ENCODE data around the gene SLC25A47.

Gene SLC25A47

DNA sequence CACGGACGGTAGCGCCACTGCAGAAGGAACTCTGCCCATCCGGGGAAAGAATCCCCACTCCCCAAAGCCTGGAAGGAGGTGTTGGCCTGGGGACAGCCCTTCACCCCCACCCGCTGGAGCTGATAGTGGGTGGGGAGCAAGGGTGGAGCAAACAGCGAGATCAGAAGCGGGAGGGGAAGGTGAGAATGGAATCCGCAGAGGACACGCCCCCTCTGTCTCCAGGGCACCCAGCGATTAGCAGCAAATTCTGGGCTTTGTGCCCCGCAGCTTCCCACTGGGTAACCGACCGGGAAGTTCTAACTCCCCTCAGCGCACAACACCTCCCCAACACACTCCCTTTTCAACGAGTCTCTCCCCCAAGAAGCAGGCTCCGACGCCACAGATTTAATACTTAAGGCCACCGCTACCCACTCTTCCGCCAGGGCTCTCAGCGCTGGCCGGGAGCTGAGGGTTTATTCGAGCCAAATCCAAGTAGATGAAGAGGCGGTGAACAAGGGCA is 18.3 kb upstream of the SLC25A47 start:
- no peaks in the 10 kb centered on the region for H3K9me3 ChIP-seq (replicated peaks; ENCODE audit: insufficient read depth, low read length)
- H3K36me3 ChIP-seq (replicated peaks; ENCODE audit: insufficient read depth, low read length): no peaks in the 10 kb centered on the region
- no peaks in the 10 kb centered on the region for H3K79me2 ChIP-seq (ENCODE audit: low read length)
- H3K4me2 ChIP-seq (ENCODE audit: low read depth, low read length): no peak overlapping the region
- no peak overlapping the region for H3K9ac ChIP-seq (ENCODE audit: low read length)
- no peaks in the 10 kb centered on the region for H3K4me1 ChIP-seq (ENCODE audit: low read length)
- H3K4me3 ChIP-seq (ENCODE audit: low read length): no peak overlapping the region
- peaks cover 7% of the 10 kb centered on the region; the same call in 1 of the 2 replicates for H3K27me3 ChIP-seq (replicated peaks; ENCODE audit: insufficient read depth, low read length)
- no peak for DNase-seq
- H3K9me2 ChIP-seq (replicated peaks; ENCODE audit: insufficient read depth, low read length): no peaks in the 10 kb centered on the region
- no peak overlapping the region for H2AFZ ChIP-seq (ENCODE audit: low read length)
- TF ChIP-seq EZH2 (optimal IDR thresholded peaks at IDR 0.05; ENCODE audit: low read depth, low read length) (no peak), CTCF (IDR thresholded peaks at IDR 0.05; ENCODE audit: low read length) (no peak), EZH2phosphoT487 (IDR thresholded peaks at IDR 0.05; ENCODE audit: low read length) (no peak)
- no peak overlapping the region for H3K27ac ChIP-seq (ENCODE audit: low read length)
- H4K20me1 ChIP-seq (ENCODE audit: insufficient read depth, low read length): no peaks in the 10 kb centered on the region
- H3F3A ChIP-seq (ENCODE audit: insufficient read depth, low read length): no peaks in the 10 kb centered on the region

DNA sequence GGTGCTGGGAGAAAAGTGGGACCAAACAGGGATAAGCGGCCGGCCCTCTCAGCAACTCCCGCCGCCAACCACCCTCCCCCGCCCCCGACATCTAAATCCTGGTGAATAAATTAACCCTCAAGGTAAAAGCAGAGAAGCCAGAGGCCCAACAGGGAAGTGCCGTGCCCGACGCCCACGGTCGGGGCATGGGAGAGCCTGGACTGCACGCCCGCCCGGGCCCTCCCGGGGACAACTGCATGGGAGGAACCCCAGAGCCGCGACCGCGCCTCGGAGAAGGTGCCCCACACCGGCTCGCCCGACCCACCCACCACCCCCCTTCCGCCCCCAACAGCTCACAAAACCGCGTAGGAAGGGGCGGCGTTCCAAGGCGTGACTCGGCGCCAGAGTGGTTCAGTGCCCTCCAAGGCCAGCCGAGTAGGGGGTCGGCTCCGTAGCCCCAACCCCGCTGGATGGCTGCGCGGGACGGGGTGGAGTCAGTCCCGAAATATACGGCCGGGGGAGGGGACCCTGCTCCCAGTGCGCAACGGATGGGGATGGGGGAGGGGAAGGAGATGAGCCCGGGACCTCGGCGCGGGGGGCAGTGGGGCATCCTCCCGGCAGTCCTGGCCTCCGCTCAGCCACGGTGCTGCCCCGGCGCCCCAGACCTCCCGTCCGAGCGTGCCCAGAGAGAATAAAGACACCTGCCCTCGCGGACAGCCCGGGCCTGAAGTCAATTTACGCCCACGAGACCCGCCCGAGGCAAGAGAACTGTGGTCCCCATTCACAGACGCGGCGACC is 17.6 kb upstream of the SLC25A47 start:
- no peaks in the 10 kb centered on the region for H3K79me2 ChIP-seq (ENCODE audit: low read length)
- H2AFZ ChIP-seq (ENCODE audit: low read length): no peak overlapping the region
- H3K9ac ChIP-seq (ENCODE audit: low read length): no peak overlapping the region
- H3K4me3 ChIP-seq (ENCODE audit: low read length): no peak overlapping the region
- H3K27ac ChIP-seq (ENCODE audit: low read length): no peak overlapping the region
- no peak for TF ChIP-seq EZH2phosphoT487 (IDR thresholded peaks at IDR 0.05; ENCODE audit: low read length)
- TF ChIP-seq CTCF (IDR thresholded peaks at IDR 0.05; ENCODE audit: low read length): no peak
- TF ChIP-seq EZH2 (optimal IDR thresholded peaks at IDR 0.05; ENCODE audit: low read depth, low read length): no peak
- H3F3A ChIP-seq (ENCODE audit: insufficient read depth, low read length): no peaks in the 10 kb centered on the region
- no peaks in the 10 kb centered on the region for H3K36me3 ChIP-seq (replicated peaks; ENCODE audit: insufficient read depth, low read length)
- H3K9me3 ChIP-seq (replicated peaks; ENCODE audit: insufficient read depth, low read length): no peaks in the 10 kb centered on the region
- H3K9me2 ChIP-seq (replicated peaks; ENCODE audit: insufficient read depth, low read length): no peaks in the 10 kb centered on the region
- H3K4me1 ChIP-seq (ENCODE audit: low read length): no peaks in the 10 kb centered on the region
- peaks cover 7% of the 10 kb centered on the region; the same call in 1 of the 2 replicates for H3K27me3 ChIP-seq (replicated peaks; ENCODE audit: insufficient read depth, low read length)
- DNase-seq: no peak
- H4K20me1 ChIP-seq (ENCODE audit: insufficient read depth, low read length): no peaks in the 10 kb centered on the region
- no peak overlapping the region for H3K4me2 ChIP-seq (ENCODE audit: low read depth, low read length)

- Histone ChIP-seq H3K79me2 (ENCODE audit: low read length) (no peaks in the 10 kb centered on the region), H4K20me1 (ENCODE audit: insufficient read depth, low read length) (no peaks in the 10 kb centered on the region), H3K36me3 (replicated peaks; ENCODE audit: insufficient read depth, low read length) (no peaks in the 10 kb centered on the region), H3F3A (ENCODE audit: insufficient read depth, low read length) (no peaks in the 10 kb centered on the region), H3K4me3 (ENCODE audit: low read length) (peak within 1 kb of the TSS; percentile 37; the same call in 1 of the 2 replicates), H3K9me2 (replicated peaks; ENCODE audit: insufficient read depth, low read length) (no peaks in the 10 kb centered on the region), H3K27me3 (replicated peaks; ENCODE audit: insufficient read depth, low read length) (peaks cover 7% of the 10 kb centered on the region; the same call in 1 of the 2 replicates), H3K27ac (ENCODE audit: low read length) (no peak within 1 kb of the TSS), H3K9ac (ENCODE audit: low read length) (no peak within 1 kb of the TSS), H3K9me3 (replicated peaks; ENCODE audit: insufficient read depth, low read length) (no peaks in the 10 kb centered on the region), H2AFZ (ENCODE audit: low read length) (no peak within 1 kb of the TSS), H3K4me2 (ENCODE audit: low read depth, low read length) (peak within 1 kb of the TSS; percentile 52; the same call in 1 of the 2 replicates), H3K4me1 (ENCODE audit: low read length) (no peaks in the 10 kb centered on the region)
- DNase-seq: peak; percentile 44
- TF ChIP-seq EZH2 (optimal IDR thresholded peaks at IDR 0.05; ENCODE audit: low read depth, low read length): no peak
- TF ChIP-seq CTCF (IDR thresholded peaks at IDR 0.05; ENCODE audit: low read length): no peak
- no peak for TF ChIP-seq EZH2phosphoT487 (IDR thresholded peaks at IDR 0.05; ENCODE audit: low read length)
These were observed 16.8 kb upstream of the SLC25A47 start, which contains the start of gene SLC25A29 for GRCh38 chr14:100306101-100306997. SLC25A29 (minus strand) TSS chr14:100306444; CDS start chr14:100306232, 212 bp downstream.

All from MM.1S (cell line).